ENCODE results near the gene GPR107.
"Not testable (repeated sequence)": the region's sequence is repeated elsewhere in the genome, so short reads cannot be mapped to it uniquely, and the experiment has no call there.

GPR107 gene

DNA sequence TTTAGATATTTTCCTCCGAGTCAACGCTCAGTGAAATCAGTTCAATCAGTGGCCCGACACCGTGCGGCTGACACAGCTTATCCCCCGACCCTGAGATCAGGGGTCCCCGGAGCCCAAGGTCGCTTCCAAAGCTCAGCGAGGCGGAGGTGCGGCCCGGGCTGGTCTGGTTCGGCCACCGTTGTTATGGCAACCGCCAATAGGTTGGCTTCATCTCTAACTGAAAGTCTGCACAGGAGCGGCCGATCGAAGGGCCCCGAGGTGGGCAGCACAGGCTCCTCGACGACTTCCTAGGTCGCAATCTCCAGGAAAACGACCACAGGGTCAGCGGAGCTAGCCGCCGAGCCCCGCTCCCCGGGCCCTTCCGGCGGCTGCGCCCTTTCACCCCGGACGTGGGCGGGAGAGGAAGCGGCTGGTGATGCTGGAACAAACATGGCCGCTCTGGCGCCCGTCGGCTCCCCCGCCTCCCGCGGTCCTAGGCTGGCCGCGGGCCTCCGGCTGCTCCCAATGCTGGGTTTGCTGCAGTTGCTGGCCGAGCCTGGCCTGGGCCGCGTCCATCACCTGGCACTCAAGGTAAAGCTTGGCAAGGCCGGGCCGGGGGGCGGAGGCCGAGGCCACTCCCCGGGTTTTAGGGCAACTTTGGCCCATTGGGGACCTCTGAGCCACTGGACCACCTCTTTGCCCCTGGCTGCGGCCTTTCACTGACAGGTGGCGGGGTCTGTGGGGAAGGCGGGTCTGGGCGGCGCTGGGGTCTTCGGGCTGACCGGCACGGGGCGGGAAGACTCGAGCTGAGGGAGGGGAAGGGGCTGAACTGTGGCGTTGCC lies at the start of gene GPR107:
Gene GPR107, plus strand, starts transcription at position 403 of the 821 bp plus-strand sequence. Its CDS starts 27 bp downstream, at position 430.
- DNase-seq = peak; percentile 38

- DNase-seq = no peak
These were observed 49.7 kb upstream of the GPR107 start for GRCh38 chr9:130003943-130004552.

GRCh38 chr9:130006952-130007351 lies 46.8 kb upstream of the GPR107 start:
- not testable (repeated sequence) for DNase-seq

GRCh38 chr9:130008538-130008937 lies 45.2 kb upstream of the GPR107 start:
- no peak for DNase-seq

DNA sequence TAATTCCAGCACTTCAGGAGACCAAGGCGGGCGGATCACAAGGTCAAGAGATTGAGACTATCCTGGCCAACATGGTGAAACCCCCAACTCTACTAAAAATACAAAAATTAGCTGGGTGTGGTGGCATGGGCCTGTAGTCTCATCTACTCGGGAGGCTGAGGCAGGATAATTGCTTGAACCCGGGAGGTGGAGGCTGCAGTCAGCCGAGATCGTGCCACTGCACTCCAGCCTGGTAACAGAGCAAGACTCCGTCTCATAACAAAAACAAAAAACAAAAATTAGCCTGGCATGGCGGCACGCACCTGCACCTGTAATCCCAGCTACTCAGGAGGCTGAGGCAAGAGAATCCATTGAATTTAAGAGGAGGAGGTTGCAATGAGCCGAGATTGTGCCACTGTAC lies 44.2 kb upstream of the GPR107 start:
- not testable (repeated sequence) for DNase-seq

DNA sequence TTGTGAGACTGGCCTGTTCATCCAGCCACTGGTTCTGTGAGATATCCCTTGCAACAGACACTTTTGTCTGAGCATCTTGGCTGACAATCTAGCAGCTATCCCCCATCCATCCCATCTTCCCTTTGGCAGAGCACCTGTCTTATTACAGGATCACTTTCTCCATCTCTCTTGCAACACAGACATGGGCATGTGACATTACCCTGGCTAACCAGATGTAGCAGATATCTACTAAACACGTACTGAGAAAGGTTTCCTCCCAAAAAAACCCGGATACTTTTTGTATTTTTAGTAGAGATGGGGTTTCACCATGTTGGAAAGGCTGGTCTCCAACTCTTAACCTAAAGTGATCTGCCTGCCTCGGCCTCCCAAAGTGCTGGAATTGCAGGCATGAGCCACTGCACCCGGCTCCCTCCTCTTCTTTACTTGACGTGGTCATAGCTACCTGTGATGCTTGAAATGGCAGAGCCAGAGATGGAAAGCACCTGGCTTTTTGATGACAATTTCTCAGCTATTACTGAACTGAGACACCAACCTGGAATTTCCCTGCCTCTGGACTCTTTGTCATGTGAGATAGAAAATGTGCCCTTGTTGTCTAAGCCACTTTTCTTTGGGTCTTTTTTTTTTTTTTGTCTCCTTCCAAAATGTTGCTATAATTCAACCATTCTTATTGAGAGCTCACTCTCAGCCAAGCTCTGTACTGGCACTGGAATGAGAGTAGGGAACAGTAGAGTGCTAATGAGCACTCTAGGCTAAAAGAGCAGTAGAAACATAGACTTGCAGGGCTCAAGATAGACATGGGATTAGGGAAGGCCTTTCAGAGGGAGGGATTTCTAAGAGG lies 43.3 kb upstream of the GPR107 start:
- no peak for DNase-seq

- no peak for DNase-seq
These were observed 40.4 kb upstream of the GPR107 start for GRCh38 chr9:130013326-130013725.

GRCh38 chr9:130015353-130016019 lies 38.2 kb upstream of the GPR107 start:
- no peak for DNase-seq

DNA sequence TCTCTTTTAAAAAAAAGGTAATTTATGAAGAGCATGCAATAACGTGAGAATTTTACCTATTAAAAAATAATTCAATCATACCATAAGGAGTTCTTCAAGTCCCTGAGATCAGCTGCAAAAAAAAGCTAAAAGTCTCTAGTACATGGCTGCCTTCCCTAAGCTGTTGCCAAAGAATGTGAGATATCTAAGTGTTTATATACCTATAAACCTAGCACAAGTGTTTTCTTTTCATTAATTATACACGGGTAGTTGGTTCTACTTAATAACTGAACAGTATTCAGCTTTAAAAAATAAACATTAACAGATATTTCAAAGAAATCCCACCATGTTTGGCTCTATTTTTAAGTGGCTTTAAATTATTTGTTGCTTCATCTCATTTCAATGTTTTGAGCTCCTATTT lies 36.6 kb upstream of the GPR107 start:
- no peak for DNase-seq

GRCh38 chr9:130017510-130017909 lies 36.2 kb upstream of the GPR107 start:
- not testable (repeated sequence) for DNase-seq

GRCh38 chr9:130018265-130018664 lies 35.4 kb upstream of the GPR107 start:
- DNase-seq = no peak

DNA sequence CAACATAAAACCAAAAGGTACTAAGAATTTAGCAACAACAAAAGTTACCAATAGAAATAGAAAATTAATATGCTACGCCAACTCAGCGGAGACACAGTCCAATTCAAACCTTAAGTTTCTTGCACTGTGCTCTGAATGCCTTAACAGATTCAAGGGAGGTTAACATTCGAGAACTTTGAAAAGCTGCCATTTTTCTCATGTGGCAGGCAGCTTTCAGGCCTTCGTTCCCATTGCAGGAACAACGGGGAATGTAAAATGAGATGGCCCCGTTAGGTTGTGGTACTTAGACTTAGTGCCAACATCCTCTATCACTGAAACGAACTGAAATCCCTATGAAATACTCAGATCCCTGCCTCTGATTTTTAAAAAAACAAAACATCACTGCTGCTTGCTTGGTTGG lies 33.1 kb upstream of the GPR107 start:
- DNase-seq = no peak

GRCh38 chr9:130021123-130021522 lies 32.6 kb upstream of the GPR107 start:
- no peak for DNase-seq

- DNase-seq = not testable (repeated sequence)
These were observed 31.9 kb upstream of the GPR107 start for GRCh38 chr9:130021842-130022241.

- no peak for DNase-seq
These were observed 31.1 kb upstream of the GPR107 start for GRCh38 chr9:130022566-130023143.

DNA sequence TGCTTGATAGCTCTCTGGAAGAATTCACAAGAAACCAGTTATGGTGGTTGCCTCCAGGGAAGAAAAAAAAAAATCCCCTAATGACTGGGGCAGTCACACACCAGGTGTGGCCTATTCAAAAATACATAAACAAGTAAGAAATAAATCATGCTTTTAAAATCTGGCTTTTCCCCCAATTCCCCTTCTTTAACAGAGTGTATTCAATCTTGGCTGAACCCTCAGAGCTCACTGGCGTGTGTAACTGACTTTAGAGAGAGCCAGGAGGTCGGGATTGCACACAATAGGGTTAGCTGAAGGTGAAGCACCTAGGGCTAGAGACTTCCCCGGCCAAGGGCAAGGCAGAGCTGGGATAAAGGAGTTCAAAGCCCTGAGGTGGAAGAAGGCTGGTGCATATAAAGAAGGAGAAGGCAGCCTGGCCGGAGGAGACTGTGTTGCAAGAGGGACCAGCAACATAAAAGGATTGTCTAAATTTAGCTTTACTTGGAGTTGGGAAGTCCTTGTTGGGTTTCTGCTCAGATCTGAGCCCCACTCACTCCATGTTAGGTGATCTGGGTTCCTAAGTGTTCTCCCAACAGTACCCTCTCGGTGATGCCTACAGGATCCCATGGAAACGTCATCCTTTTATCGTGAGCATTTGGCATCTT lies 30.4 kb upstream of the GPR107 start:
- no peak for DNase-seq

GRCh38 chr9:130023994-130024596 lies 29.6 kb upstream of the GPR107 start:
- DNase-seq = no peak

DNA sequence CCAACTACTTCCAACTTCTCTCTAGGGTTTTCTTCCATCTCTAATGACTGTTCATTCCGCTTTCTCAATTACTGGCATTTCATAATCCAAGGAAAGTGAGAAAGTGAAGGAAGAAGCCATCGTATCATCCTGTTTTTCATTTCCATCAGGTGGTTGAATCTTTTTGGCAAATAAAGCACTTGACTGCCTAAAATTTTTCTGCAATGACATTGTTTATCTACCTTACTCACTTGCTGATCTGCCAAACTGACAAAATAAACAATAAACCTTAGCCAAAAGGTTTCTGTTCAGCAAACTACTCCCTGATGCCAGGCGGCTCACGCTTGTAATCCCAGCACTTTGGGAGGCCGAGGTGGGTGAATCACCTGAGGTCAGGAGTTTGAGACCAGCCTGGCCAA lies 29.1 kb upstream of the GPR107 start:
- no peak for DNase-seq

DNA sequence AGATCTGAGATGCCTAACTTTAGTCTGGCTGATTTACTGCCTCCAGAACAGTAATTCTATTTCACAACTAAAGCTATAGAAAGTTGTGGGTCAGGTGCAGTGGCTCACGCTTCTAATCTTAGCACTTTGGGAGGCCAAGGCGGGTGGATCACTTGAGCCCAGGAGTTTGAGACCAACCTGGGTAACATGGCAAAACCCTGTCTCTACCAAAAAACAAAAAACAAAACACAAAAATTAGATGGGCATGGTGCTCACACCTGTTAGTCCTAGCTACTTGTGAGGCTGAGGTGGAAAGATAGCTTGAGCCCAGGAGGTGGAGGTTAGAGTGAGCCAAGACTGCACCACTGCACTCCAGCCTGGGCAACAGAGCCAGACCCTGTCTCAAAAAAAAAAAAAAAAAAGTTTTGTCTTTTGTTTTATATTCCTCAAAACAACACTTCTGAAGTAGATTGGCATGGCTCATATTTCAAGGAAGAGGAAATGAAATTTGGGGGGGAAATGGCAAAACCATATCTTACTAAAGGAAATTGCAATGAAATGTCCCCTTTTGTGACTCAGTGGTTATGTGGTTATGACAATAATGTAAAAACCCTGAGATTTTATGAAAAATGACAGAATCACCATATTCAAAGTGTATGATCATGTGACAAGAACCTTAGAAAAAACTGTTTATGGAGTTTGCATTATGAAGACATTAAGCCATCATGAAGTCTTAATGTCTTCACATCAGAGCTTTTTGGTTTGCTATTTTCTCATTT lies 26.9 kb upstream of the GPR107 start:
- no peak for DNase-seq

GRCh38 chr9:130027533-130028365 lies 26.0 kb upstream of the GPR107 start:
- no peak for DNase-seq

Data from cortex of kidney (tissue), 1 donor.